DND-41 (cell line): ENCODE measurements around the gene ARHGAP4.

Experiments used
- CTCF ChIP-seq: IDR thresholded peaks from 2 replicates; pipeline ENCODE4 v1.5.1; 2012; ENCODE audit warnings: borderline replicate concordance, low read length, moderate library complexity, mild to moderate bottlenecking; ENCODE audit not compliant: poor library complexity, severe bottlenecking; ENCODE audit errors: extremely low read depth
- EZH2 ChIP-seq: IDR thresholded peaks from 3 replicates; pipeline ENCODE4 v1.6.1; 2012; ENCODE audit warnings: borderline replicate concordance, low read depth, mild to moderate bottlenecking, moderate library complexity, low read length, inconsistent platforms; ENCODE audit not compliant: severe bottlenecking

DNA sequence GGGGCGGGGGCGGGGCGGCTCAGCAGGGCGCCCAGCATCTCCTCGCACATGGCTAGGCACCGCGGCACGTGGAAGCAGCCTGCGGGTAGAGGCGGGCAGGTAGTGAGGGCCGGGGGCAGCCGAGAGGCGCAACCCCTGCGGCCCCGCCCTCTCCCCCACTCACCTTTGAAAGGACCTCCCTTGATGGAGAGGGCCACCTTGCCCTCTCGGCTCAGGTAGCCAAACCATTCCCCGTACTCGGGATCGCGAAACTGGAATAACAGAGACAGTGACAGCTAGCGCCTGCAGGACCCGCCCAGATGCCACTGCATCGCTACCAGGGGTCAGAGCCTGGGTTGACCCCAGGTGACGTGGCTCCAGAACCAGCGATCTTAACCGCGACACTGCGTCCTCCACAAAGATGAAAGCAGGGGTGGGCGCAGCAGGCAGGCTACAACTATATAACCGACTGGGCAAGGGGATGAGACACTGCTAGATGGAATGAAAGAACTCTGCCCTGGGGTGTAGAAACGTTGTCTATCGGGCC, 9.3 kb upstream of the ARHGAP4 start:
- TF ChIP-seq CTCF, result no peak
- TF ChIP-seq EZH2, result no peak
